SIG-M5 (cell line): ENCODE results near the gene KBTBD4.

ENCODE experiments used
- DNase-seq: peaks from one replicate; lab custom pipeline; 2025; lab: John Stamatoyannopoulos, UW

Gene KBTBD4

DNA sequence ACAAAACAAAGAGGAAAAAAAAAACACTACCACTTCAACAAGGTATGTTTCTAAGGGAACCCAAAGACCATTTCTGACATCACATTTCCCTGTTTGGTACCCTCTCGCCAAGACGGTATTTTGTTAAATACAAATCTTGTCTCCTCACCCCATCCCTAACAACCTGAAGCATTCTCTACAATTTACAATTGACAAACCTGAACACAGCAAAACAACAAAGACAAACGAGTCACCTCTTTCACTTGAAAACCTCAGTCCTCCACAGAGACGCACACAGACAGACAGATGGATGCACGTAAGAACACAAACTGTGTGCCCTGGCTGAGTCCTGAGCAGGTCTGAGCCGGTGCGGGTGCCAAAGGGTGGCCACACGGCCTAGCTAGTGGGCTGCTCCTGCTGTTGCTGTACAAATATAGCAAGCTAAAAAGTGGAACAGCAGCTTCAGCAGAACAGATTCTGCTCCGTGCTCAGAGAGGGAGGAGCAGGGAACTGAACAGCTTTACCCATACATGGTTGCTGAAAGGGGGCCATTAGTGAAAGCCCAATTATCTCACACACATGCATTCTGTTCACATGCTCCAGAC, 54.4 kb downstream of the KBTBD4 start:
- no peak for DNase-seq

DNA sequence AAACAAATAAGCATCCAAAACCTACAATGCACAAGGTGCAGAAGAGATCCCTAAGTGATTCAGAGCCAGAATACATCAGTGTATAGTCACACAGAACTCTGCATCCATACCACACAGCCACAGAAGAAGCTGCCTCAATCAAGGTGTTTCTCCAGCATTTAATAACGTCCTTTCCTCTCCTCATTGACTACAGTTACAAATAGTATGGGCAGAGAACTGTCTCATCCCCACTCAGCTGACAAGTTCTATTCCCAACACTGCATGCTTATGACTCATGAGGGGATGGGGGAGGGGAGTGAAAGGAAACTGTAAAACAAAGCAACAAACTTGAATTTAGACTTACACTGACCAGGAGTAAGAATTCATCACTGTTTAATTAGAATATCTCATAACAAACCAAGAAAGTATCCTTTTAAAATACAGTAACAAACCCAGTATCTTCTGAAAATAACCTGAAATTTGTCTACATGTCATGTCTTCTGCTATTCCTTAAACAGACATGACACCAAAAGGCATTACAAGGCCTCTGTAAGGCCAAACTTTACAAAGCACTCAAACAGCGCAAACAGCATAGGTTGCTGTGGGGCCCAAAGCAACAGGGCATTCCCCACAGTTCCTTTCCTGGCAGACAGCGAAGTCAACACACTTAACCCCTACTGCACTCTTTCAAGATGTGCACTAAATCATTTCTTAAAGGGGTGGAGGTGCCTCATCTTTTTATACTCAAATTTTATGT, 55.1 kb downstream of the KBTBD4 start:
- no peak for DNase-seq
